HCT116 (cell line): Measurements from ENCODE around the gene MTHFD1L. TPM values are rescaled to one million over a fixed set of nuclear protein-coding genes. Genes with fewer than 3 reads are reported as not detected.
A peak's percentile ranks its signal among the peaks of the same experiment; 100 is the strongest.

Experiments used
- ATAC-seq: fragments of 200-7000 bp; cut with Tn5 transposase; 2 replicates; pipeline ENCODE4 v1.9.1; 2020; ENCODE audit warnings: mild to moderate bottlenecking, moderate library complexity
- BruUV-seq: library from RNA; stranded (reverse); fragments of 400-500 nt; replicated peaks from 2 replicates; lab custom pipeline; 2021; lab: Mats Ljungman, UMichigan
- CTCF ChIA-PET: fragments of 300-600 bp; sonication (Branson Sonifier 250); formaldehyde crosslinking; loops from one replicate; lab custom pipeline; 2021; ENCODE audit warnings: antibody characterized with exemption; lab: Charles Lee
- POLR2A ChIA-PET: fragments of 300-600, 350-600 bp; sonication (Branson Sonifier 250); formaldehyde crosslinking; loops from one replicate; lab custom pipeline; 2021; ENCODE audit warnings: antibody characterized with exemption; lab: Charles Lee
- RAD21 ChIA-PET, 2 experiments: fragments of 300-600 bp; sonication (Branson Sonifier 250); formaldehyde crosslinking; loops; one replicate each; lab custom pipeline; 2023; ENCODE audit warnings: low total read pairs in 2 of 2; ENCODE audit not compliant: uncharacterized antibody in 2 of 2, unreplicated experiment in 2 of 2, low non-redundant PET in 1 of 2; lab: Charles Lee
- DNase-seq: peaks from one replicate; pipeline ENCODE4 v3.0.0-alpha.2; 2010; ENCODE audit warnings: low read depth, low spot score
- H2AFZ ChIP-seq: fragments of 200-600 bp; shearing (Covaris generic), sonication (generic); 2 replicates; pipeline ENCODE4 v1.6.1; 2017; ENCODE audit warnings: low read depth, mixed run types, mixed read lengths, antibody characterized with exemption, low read length; ENCODE audit not compliant: poor library complexity, severe bottlenecking
- H3K27ac ChIP-seq: 2 replicates; pipeline ENCODE4 v1.5.1; 2012; ENCODE audit warnings: low read depth, low read length
- H3K27me3 ChIP-seq: fragments of 200-600 bp; sonication (generic); 2 replicates; pipeline ENCODE4 v1.6.1; 2016; ENCODE audit warnings: mixed run types, low read length, mixed read lengths; ENCODE audit not compliant: insufficient read depth
- H3K36me3 ChIP-seq, 2 experiments: fragments of 200-500 bp in 1 of 2; fragments of 200-600 bp in 1 of 2; sonication (Bioruptor generic) in 1 of 2; sonication (generic) in 1 of 2; 2 replicates each; pipeline versions ENCODE4 v1.5.1 to v1.6.1; 2014 to 2016; ENCODE audit warnings: low read length in 2 of 2, inconsistent platforms in 1 of 2, mixed read lengths in 1 of 2, mixed run types in 1 of 2; ENCODE audit not compliant: insufficient read depth in 2 of 2, control insufficient read depth in 1 of 2
- H3K4me1 ChIP-seq, 2 experiments: fragments of 200-600 bp in 1 of 2; sonication (generic) in 1 of 2; 2 replicates each; pipeline versions ENCODE4 v1.5.1 to v1.6.1; 2012 to 2017; ENCODE audit warnings: low read length in 2 of 2, inconsistent platforms in 1 of 2, mild to moderate bottlenecking in 1 of 2, mixed read lengths in 1 of 2, mixed run types in 1 of 2, moderate library complexity in 1 of 2; ENCODE audit not compliant: insufficient read depth in 2 of 2, control insufficient read depth in 1 of 2
- H3K4me2 ChIP-seq: fragments of 200-600 bp; sonication (generic); 2 replicates; pipeline ENCODE4 v1.6.1; 2017; ENCODE audit warnings: mixed run types, low read length, mixed read lengths
- H3K4me3 ChIP-seq, 2 experiments: fragments of 200-600 bp in 1 of 2; sonication (generic) in 1 of 2; replicated peaks in 1 of 2; 2 replicates each; pipeline ENCODE4 v1.5.1; 2011 to 2016; ENCODE audit warnings: low read length in 2 of 2, control low read depth in 1 of 2, low read depth in 1 of 2, mild to moderate bottlenecking in 1 of 2, mixed read lengths in 1 of 2, mixed run types in 1 of 2
- H3K79me2 ChIP-seq: fragments of 200-600 bp; sonication (generic); 2 replicates; pipeline ENCODE4 v1.6.1; 2017; ENCODE audit warnings: mild to moderate bottlenecking, mixed run types, low read length, moderate library complexity, mixed read lengths; ENCODE audit not compliant: insufficient read depth
- H3K9ac ChIP-seq: fragments of 200-600 bp; sonication (generic); 2 replicates; pipeline ENCODE4 v1.6.1; 2016; ENCODE audit warnings: low read length, mixed read lengths
- H3K9me2 ChIP-seq: fragments of 200-600 bp; sonication (generic), shearing (Covaris generic); 2 replicates; pipeline ENCODE4 v1.6.1; 2017; ENCODE audit warnings: mixed run types, mild to moderate bottlenecking, moderate library complexity; ENCODE audit not compliant: insufficient read depth
- H3K9me3 ChIP-seq, 2 experiments: fragments of 200-500 bp in 1 of 2; fragments of 200-600 bp in 1 of 2; sonication (Bioruptor generic) in 1 of 2; sonication (generic) in 1 of 2; 2 replicates each; pipeline ENCODE4 v1.6.1; 2014 to 2017; ENCODE audit warnings: low read length in 2 of 2, mixed read lengths in 2 of 2, inconsistent platforms in 1 of 2, low read depth in 1 of 2, mild to moderate bottlenecking in 1 of 2, mixed run types in 1 of 2, moderate library complexity in 1 of 2; ENCODE audit not compliant: control insufficient read depth in 1 of 2, insufficient read depth in 1 of 2
- H4K20me1 ChIP-seq: fragments of 200-600 bp; sonication (generic), shearing (Covaris generic); 2 replicates; pipeline ENCODE4 v1.6.1; 2017; ENCODE audit warnings: mixed run types, mild to moderate bottlenecking, moderate library complexity; ENCODE audit not compliant: insufficient read depth
- CBX3 ChIP-seq: IDR thresholded peaks from 2 replicates; pipeline ENCODE4 v1.6.1; 2012; ENCODE audit warnings: low read depth
- CEBPB ChIP-seq: IDR thresholded peaks from 2 replicates; pipeline ENCODE4 v1.6.1; 2012; ENCODE audit warnings: low read depth
- EGR1 ChIP-seq: IDR thresholded peaks from 2 replicates; pipeline ENCODE4 v1.6.1; 2012; ENCODE audit warnings: low read depth
- EZH2phosphoT487 ChIP-seq: fragments of 200-600 bp; IDR thresholded peaks from 2 replicates; pipeline ENCODE4 v1.6.1; 2018; ENCODE audit warnings: antibody characterized with exemption, borderline replicate concordance
- POLR2A ChIP-seq: IDR thresholded peaks from 2 replicates; pipeline ENCODE4 v1.7.0; 2011; ENCODE audit warnings: borderline replicate concordance; ENCODE audit not compliant: insufficient read depth, insufficient read length; ENCODE audit errors: extremely low read depth
- POLR2AphosphoS5 ChIP-seq: IDR thresholded peaks from 2 replicates; pipeline ENCODE4 v1.6.1; 2011; ENCODE audit warnings: mild to moderate bottlenecking, low read depth, low read length, moderate library complexity
- REST ChIP-seq: IDR thresholded peaks from 2 replicates; pipeline ENCODE4 v1.6.1; 2012; ENCODE audit warnings: low read depth
- SP1 ChIP-seq: IDR thresholded peaks from 2 replicates; pipeline ENCODE4 v1.6.1; 2012; ENCODE audit warnings: low read depth
- SRF ChIP-seq: IDR thresholded peaks from 2 replicates; pipeline ENCODE4 v1.6.1; 2012; ENCODE audit warnings: low read depth
- TCF7L2 ChIP-seq: IDR thresholded peaks from 2 replicates; pipeline ENCODE4 v1.7.0; 2011; ENCODE audit warnings: borderline replicate concordance, inconsistent platforms; ENCODE audit not compliant: insufficient read depth, insufficient read length; ENCODE audit errors: extremely low read depth
- ZFX ChIP-seq: fragments of 450-650 bp; IDR thresholded peaks from 2 replicates; pipeline ENCODE4 v1.6.1; 2017
- ZNF274 ChIP-seq: fragments of 200-500 bp; sonication (Bioruptor generic); IDR thresholded peaks from 2 replicates; pipeline ENCODE4 v1.6.1; 2014; ENCODE audit warnings: mild to moderate bottlenecking, low read depth, low read length, inconsistent platforms
- intact Hi-C: fragments of 100-400 bp; cut with micrococcal nuclease; formaldehyde crosslinking; loops from 2 replicates; pipeline ENCODE4 v1.10.0; 2022
- total RNA-seq: library from RNA; stranded (reverse); gene quantifications from one replicate; pipeline ENCODE4 v1.2.1, GENCODE V29; 2021; ENCODE audit not compliant: unreplicated experiment
- TF ChIP-seq, protein P1 (sequence below): IDR thresholded peaks from 2 replicates; pipeline ENCODE4 v1.6.1; 2011; ENCODE audit warnings: mild to moderate bottlenecking, low read length, moderate library complexity; ENCODE audit not compliant: insufficient replicate concordance; ENCODE audit errors: extremely low read depth

MTHFD1L gene
- total RNA-seq, 1 experiment from 2014 or later, result 127 TPM

- no peak overlapping the region for H3K4me3 ChIP-seq
- no peak overlapping the region for H2AFZ ChIP-seq
- H3K27me3 ChIP-seq, result no peaks in the 10 kb centered on the region
- no peaks in the 10 kb centered on the region for H4K20me1 ChIP-seq
- H3K4me1 ChIP-seq, result peaks cover 28 to 82% of the 10 kb centered on the region in 2 experiments
- H3K9me3 ChIP-seq, result peaks cover 0 to 4% of the 10 kb centered on the region in 2 experiments; a peak in 1 of 4 replicates
- intact Hi-C loops, result no loop called here
- RAD21 ChIA-PET, result no interaction called here
- CTCF ChIA-PET, result no interaction called here
- TF ChIP-seq SRF (no peak), EGR1 (no peak), SP1 (no peak), ZFX (no peak), POLR2AphosphoS5 (no peak), TCF7L2 (no peak), CEBPB (no peak), REST (no peak), POLR2A (no peak), CBX3 (no peak), ZNF274 (no peak), EZH2phosphoT487 (no peak)
- TF ChIP-seq, protein P1, sequence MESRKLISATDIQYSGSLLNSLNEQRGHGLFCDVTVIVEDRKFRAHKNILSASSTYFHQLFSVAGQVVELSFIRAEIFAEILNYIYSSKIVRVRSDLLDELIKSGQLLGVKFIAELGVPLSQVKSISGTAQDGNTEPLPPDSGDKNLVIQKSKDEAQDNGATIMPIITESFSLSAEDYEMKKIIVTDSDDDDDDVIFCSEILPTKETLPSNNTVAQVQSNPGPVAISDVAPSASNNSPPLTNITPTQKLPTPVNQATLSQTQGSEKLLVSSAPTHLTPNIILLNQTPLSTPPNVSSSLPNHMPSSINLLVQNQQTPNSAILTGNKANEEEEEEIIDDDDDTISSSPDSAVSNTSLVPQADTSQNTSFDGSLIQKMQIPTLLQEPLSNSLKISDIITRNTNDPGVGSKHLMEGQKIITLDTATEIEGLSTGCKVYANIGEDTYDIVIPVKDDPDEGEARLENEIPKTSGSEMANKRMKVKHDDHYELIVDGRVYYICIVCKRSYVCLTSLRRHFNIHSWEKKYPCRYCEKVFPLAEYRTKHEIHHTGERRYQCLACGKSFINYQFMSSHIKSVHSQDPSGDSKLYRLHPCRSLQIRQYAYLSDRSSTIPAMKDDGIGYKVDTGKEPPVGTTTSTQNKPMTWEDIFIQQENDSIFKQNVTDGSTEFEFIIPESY, result no peak
- peaks cover 14% of the 10 kb centered on the region; the same call in 1 of the 2 replicates for H3K79me2 ChIP-seq
- H3K9me2 ChIP-seq, result no peaks in the 10 kb centered on the region
- DNase-seq, result no peak
- POLR2A ChIA-PET, result interaction anchor here (1.7 kb wide), 1 partner anchor 293 kb away, joined by 7 read pairs; no protein-coding TSS in a partner anchor
- H3K36me3 ChIP-seq, result peaks cover 0 to 45% of the 10 kb centered on the region in 2 experiments; a peak in 1 of 4 replicates
- no peak for ATAC-seq
- H3K9ac ChIP-seq, result no peak overlapping the region
- no TSS peak for BruUV-seq
- no peak overlapping the region for H3K4me2 ChIP-seq
- peak overlapping the region; percentile 13; the same call in 1 of the 2 replicates for H3K27ac ChIP-seq
These were observed 166.5 kb downstream of the MTHFD1L start for GRCh38 chr6:151032034-151032433.
